Measurements from ENCODE around the gene AJM1.

Gene AJM1

GRCh38 chr9:136804509-136805206 is 37.6 kb upstream of the AJM1 start:
- TF ChIP-seq POLR2A (IDR thresholded peaks at IDR 0.05; ENCODE audit: extremely low read depth, insufficient read length): no peak
- TF ChIP-seq MYC (IDR thresholded peaks at IDR 0.05; ENCODE audit: low read depth, low read length): no peak
- no peak for TF ChIP-seq MAX (IDR thresholded peaks at IDR 0.05; ENCODE audit: low read depth, low read length)
- TF ChIP-seq CTCF (IDR thresholded peaks at IDR 0.05; ENCODE audit: low read depth, low read length): no peak
- no peak for DNase-seq (ENCODE audit: low read depth)
- no peak overlapping the region for H3K4me3 ChIP-seq (ENCODE audit: low read depth, low read length)

DNA sequence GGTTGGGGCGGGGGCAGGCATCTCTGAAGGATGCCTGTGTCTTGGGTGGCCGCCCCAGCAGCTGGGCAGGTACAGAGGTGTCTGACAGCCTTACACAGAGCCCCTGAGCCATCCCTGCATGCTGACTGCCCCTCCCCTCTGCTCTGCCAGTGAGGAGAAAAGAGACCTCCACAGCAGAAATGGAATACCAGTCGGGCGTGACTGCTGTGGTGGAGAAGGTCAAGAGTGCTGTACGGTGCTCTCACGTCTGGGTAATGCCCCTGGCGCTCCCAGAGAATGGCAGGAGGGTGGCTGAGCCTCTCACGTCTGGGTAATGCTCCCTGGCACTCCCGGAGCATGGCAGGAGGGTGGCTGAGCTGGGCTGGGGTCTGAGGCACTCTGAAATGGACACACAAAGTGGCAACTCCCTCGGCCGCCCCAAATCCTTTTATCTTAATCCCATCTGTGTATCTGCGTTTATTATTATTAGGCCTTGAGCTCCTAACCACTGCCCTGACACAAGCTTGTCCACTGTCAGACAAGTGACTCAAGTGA is 37.0 kb upstream of the AJM1 start:
- DNase-seq (ENCODE audit: low read depth): no peak
- no peak overlapping the region for H3K4me3 ChIP-seq (ENCODE audit: low read depth, low read length)
- no peak for TF ChIP-seq MAX (IDR thresholded peaks at IDR 0.05; ENCODE audit: low read depth, low read length)

GRCh38 chr9:136806067-136806466 is 36.2 kb upstream of the AJM1 start:
- TF ChIP-seq CTCF (IDR thresholded peaks at IDR 0.05; ENCODE audit: low read depth, low read length) (no peak), MAX (IDR thresholded peaks at IDR 0.05; ENCODE audit: low read depth, low read length) (no peak), POLR2A (IDR thresholded peaks at IDR 0.05; ENCODE audit: extremely low read depth, insufficient read length) (no peak), MYC (IDR thresholded peaks at IDR 0.05; ENCODE audit: low read depth, low read length) (no peak)
- DNase-seq (ENCODE audit: low read depth): no peak
- no peak overlapping the region for H3K4me3 ChIP-seq (ENCODE audit: low read depth, low read length)

DNA sequence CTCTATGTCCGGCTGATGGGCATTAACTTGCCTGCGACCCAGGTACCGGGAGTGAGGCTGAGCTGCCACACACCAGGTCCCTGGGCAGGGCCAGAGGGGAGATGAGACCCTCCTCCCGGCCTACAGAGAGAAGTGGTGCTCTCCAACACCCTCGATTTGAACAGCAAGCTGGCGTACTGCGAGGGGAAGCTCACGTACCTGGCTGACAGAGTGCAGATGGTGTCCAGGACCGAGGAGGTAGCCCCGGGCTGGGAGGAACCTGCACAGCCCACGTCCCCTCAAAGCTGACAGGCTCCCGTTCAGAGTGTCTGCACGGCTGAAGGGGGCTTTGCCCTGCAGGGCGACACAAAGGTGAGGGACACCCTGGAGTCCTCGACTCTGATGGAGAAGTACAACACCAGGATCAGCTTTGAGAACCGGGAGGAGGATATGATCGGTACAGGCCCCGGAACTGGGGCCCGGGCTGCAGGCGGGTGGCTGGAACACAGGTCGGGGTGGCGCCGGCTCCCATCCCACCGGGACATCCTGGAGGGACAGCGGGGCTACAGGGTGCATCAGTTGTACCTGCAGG is 35.6 kb upstream of the AJM1 start:
- no peak for DNase-seq (ENCODE audit: low read depth)
- peak overlapping the region; percentile 64 for H3K4me3 ChIP-seq (ENCODE audit: low read depth, low read length)
- no peak for TF ChIP-seq MAX (IDR thresholded peaks at IDR 0.05; ENCODE audit: low read depth, low read length)
- TF ChIP-seq CTCF (IDR thresholded peaks at IDR 0.05; ENCODE audit: low read depth, low read length): no peak
- no peak for TF ChIP-seq POLR2A (IDR thresholded peaks at IDR 0.05; ENCODE audit: extremely low read depth, insufficient read length)
- no peak for TF ChIP-seq MYC (IDR thresholded peaks at IDR 0.05; ENCODE audit: low read depth, low read length)

- peak within 1 kb of the TSS; percentile 67 for H3K4me3 ChIP-seq (ENCODE audit: low read depth, low read length)
- peak; percentile 83 for DNase-seq (ENCODE audit: low read depth)
- TF ChIP-seq POLR2A (IDR thresholded peaks at IDR 0.05; ENCODE audit: extremely low read depth, insufficient read length) (peak; percentile 78), CTCF (IDR thresholded peaks at IDR 0.05; ENCODE audit: low read depth, low read length) (no peak), MAX (IDR thresholded peaks at IDR 0.05; ENCODE audit: low read depth, low read length) (no peak), MYC (IDR thresholded peaks at IDR 0.05; ENCODE audit: low read depth, low read length) (no peak)
Measured at GRCh38 chr9:136807281-136808074, 34.8 kb upstream of the AJM1 start, which contains the start of gene RABL6. TSS of gene RABL6 (plus strand) at chr9:136807948. CDS start at chr9:136808197, 249 bp downstream.

Measured in NB4 (cell line).